Muscle layer of colon (tissue), 2 donors: ENCODE data around the gene HSPG2.

Experiments used
- H3K27ac ChIP-seq: one replicate; pipeline ENCODE4 v1.7.0; 2013; ENCODE audit warnings: low read depth, mild to moderate bottlenecking, low read length, moderate library complexity
- H3K27me3 ChIP-seq, 2 donors: one replicate each; pipeline ENCODE4 v1.7.0; 2013; ENCODE audit warnings: low read length in 2 of 2, mild to moderate bottlenecking in 2 of 2; ENCODE audit not compliant: insufficient read depth in 2 of 2, control insufficient read depth in 1 of 2
- H3K36me3 ChIP-seq: one replicate; pipeline ENCODE4 v1.7.0; 2013; ENCODE audit warnings: mild to moderate bottlenecking, low read length; ENCODE audit not compliant: insufficient read depth
- H3K4me1 ChIP-seq: one replicate; pipeline ENCODE4 v1.7.0; 2013; ENCODE audit warnings: mild to moderate bottlenecking, low read length; ENCODE audit not compliant: insufficient read depth
- H3K4me3 ChIP-seq, 2 donors: one replicate each; pipeline ENCODE4 v1.7.0; 2013; ENCODE audit warnings: low read length in 2 of 2, low read depth in 1 of 2, mild to moderate bottlenecking in 1 of 2, moderate library complexity in 1 of 2
- H3K9ac ChIP-seq: one replicate; pipeline ENCODE4 v1.7.0; 2013; ENCODE audit warnings: low read length
- H3K9me3 ChIP-seq: one replicate; pipeline ENCODE4 v1.7.0; 2013; ENCODE audit warnings: mild to moderate bottlenecking, low read length
- donor health status: abdominal sarcoma.
- donor health status: Adenocarcinoma of cecum.

Gene HSPG2

DNA sequence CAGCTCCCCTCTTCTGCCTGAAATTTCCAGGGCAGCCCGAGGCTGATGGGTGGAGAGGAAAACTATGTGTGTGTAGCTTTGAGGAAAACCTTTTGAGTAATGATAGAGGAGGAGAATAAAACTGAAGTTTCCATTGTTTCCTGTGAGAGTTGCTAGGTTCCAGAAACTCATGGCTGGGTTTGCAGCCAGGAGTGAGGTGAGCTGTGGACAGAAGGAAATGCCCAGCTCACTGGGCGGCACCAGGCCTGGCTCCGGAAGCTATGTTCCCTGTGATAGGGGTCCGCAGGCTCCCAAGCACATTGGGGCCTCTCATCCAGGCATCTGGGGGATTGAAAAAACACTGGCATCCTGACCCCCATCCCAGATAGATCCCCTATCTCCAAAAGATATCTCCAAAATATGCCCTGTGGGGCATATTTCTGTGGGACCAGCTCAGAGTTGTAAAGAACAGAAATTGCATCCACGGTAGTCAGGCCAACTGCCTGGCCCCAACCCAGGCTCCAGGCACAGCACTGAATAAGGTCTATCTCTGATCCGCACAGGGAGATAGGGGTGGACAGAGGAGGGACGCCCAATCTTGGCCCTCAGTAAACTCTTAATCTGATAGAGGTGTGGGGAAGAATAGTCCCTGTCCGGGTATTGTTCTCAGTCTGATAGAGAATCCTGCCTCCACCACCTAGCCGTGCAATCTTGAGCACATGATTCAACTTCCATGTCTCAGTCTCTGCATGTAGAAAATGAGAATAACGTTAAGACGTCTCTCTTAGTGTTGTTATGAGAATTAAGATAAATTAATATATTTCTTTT lies 1.8 kb upstream of the HSPG2 start:
- Histone ChIP-seq H3K27ac (peak overlapping the region; percentile 83), H3K4me1 (peaks cover 57% of the 10 kb centered on the region), H3K9ac (peak overlapping the region; percentile 77), H3K4me3 (no peak overlapping the region), H3K9me3 (no peaks in the 10 kb centered on the region), H3K36me3 (no peaks in the 10 kb centered on the region), H3K27me3 (no peaks in the 10 kb centered on the region)

DNA sequence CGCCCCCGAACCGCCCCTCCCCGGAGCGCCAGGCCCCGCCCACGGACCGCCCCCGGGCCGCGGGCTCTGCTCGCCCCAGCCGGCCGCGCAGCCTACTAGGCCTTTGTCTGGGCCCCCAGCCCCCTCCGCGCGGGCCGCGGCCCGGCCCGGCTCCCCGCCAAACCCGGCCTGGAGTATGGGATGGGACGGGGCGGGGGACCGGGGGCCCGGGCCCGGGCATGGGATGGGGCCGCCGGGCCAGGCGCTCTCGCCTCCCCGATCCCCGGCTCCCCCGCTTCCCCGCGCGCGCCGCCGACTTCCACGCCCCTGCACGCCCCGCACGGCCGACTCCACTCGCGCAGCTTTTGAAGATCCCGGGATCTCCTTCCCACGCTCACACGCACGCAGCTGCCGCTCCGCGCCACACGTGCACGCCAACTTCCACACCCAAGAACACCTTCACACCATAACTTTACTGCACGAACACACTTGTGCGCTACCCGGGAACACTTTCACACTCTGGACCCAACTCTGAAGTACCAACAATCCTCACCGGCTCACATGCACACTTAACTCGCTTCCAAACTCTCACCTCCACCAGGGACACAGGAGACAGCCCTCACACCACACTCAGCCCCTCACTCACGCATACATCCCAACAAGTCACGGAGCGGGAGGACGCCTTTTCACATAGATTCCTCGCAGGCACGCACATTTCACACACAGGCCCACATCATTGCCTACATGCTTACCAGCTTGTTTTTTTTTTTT lies 437 bp upstream of the HSPG2 start:
- H3K36me3 ChIP-seq: no peaks in the 10 kb centered on the region
- H3K9me3 ChIP-seq: no peaks in the 10 kb centered on the region
- peak overlapping the region; percentile 5 for H3K9ac ChIP-seq
- H3K27ac ChIP-seq: peak overlapping the region; percentile 83
- peak overlapping the region; percentile 41 to 45 for H3K4me3 ChIP-seq
- H3K27me3 ChIP-seq: no peaks in the 10 kb centered on the region
- H3K4me1 ChIP-seq: peaks cover 61% of the 10 kb centered on the region

DNA sequence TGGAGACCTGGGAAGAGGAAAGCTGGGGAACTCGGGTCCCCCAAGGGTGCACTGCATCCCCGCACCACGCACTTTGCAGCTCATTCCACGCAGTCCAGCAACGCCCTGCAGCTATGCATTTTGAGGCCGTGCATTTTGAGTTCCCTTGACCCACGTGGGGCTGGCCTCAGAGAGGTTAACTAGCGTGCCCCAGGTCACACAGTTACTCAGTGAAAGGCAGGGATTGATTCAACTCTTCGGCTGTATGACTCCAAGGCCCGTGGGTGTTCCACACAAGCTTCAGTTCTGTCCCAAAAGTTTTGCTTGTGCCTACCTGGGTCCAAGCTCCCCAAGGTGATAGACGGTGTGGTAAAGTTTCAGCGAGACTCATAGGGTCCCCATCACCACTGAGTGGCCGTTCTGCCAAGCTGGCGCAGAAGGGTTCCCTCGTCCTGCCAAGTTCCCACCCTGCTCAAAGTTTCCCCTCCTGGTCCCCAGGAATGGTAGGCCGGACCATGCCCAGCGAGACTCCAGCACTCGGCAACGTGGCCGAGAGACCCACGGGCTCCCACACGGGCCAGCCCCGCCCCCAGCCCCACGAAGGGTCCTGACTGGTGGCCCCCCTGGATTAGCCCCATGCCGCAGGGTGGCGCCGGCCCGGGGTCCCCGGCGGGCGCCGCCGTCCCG lies 611 bp downstream of the HSPG2 start:
- Histone ChIP-seq H3K9me3 (no peaks in the 10 kb centered on the region), H3K9ac (peak overlapping the region; percentile 95), H3K27ac (peak overlapping the region; percentile 96), H3K4me1 (peaks cover 62% of the 10 kb centered on the region), H3K27me3 (no peaks in the 10 kb centered on the region), H3K4me3 (peak overlapping the region; percentile 81 to 98), H3K36me3 (no peaks in the 10 kb centered on the region)

DNA sequence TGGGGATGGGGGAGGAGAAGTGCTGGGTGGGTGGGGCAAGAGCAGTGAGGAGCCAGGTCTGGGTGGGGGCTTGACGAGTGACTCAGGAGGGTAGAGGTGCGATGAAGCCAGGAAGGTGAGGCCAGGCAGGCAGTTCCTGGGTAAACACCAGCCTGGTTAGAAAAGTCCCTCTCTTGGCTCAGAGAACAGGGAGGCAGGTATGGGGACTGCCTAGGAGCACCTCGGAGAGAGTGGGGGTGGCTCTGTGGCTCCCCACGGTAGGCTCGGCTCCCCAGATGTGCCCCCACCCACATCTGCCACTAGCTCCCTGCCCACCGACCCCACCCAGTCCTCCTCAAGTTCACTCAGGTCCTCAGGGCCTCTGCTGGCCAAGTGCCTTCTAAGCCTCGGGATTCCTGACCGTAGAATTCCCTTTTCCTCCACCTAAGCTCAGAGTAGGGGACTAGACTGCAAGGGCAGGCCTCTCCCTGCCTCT lies 1.2 kb downstream of the HSPG2 start:
- Histone ChIP-seq H3K27ac (peak overlapping the region; percentile 96), H3K4me1 (peaks cover 65% of the 10 kb centered on the region), H3K9me3 (no peaks in the 10 kb centered on the region), H3K27me3 (no peaks in the 10 kb centered on the region), H3K36me3 (no peaks in the 10 kb centered on the region), H3K9ac (peak overlapping the region; percentile 95), H3K4me3 (peak overlapping the region; percentile 81 to 98)

DNA sequence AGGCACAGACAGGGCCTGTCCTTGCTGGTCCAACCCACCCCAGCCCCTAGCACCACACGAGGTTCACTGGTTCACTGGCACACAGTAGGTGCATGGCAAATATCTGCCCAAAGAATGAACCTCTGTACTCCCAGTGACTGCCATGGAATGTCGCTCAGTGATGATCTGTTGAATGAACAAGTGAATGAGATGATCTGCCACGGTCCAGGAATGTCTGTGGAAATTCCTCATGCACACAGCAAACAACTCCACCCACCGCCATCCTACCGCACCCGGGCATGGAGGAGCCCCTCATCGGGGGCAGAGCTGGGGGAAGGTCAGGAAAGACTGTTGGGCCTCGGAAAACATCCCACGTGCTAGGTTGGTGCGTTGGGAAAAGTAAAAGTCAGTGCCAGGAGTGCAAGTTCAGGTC lies 1.7 kb downstream of the HSPG2 start:
- Histone ChIP-seq H3K27me3 (no peaks in the 10 kb centered on the region), H3K9ac (peak overlapping the region; percentile 95), H3K9me3 (no peaks in the 10 kb centered on the region), H3K36me3 (no peaks in the 10 kb centered on the region), H3K4me1 (peaks cover 68% of the 10 kb centered on the region), H3K27ac (peak overlapping the region; percentile 96), H3K4me3 (peak overlapping the region; percentile 81 to 98)

DNA sequence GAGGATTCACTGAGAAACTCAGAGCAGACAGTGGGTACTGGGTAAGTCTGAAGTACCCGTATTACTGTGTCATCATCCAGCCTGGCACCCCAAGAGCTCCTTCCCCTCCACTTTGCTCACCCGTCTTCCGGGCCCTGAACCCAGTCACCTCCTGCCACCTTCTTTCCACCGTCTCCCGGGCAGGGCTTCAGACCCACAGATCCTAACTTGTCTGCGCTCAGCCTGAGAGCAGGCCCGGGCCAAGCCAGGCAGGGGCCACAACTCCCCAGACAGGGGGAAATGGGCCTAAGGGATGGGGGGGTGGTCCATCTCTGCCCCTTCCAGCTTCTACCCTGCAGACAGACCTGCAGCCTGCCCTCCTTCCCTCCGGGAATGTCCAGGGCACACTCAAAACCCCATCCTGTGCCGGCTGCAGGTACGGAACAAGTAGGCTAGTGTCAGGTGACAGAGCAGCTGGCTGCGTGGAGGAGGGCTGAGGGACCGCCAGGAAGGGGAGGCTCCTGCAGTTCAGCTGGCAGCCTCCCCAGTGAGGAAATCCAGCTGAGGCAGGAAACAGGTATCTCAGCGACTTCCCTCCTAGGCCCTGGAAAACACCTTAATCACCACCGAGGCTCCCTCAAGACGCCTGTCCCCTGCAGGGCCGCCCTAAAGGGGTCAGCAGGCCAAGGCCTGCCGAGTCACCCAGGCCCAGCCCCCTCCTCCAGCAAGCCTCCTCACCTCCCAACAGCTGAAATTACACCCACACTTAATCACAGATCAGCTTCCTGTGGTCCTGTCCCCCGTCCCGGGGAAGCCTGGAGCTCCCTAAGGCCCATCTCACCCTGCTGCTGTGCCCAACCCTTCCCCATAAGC lies 3.5 kb downstream of the HSPG2 start:
- no peaks in the 10 kb centered on the region for H3K27me3 ChIP-seq
- no peaks in the 10 kb centered on the region for H3K9me3 ChIP-seq
- peak overlapping the region; percentile 96 for H3K27ac ChIP-seq
- peaks cover 65% of the 10 kb centered on the region for H3K4me1 ChIP-seq
- peaks cover 10% of the 10 kb centered on the region for H3K36me3 ChIP-seq
- H3K4me3 ChIP-seq: peak overlapping the region; percentile 25 to 64
- peak overlapping the region; percentile 95 for H3K9ac ChIP-seq

DNA sequence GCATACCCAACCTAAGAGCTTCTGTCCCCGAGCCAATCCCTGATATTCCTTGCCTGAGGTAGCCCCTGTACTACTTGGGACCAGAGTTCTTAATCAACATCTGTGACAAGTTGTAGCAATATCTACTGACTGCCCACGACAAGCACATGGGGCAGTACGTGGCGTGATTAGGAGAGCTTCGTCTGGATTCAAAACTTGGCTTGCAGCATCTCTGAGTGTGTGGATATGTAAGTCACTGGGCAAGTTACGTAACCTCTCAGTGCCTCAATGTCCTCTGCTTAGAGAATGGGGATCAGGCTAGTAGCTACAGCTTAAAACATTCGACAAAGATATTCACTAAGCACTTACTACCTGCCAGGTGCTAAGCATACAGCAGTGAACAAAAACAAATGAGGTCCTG lies 5.0 kb downstream of the HSPG2 start:
- Histone ChIP-seq H3K4me3 (peak overlapping the region; percentile 0 to 14), H3K36me3 (peaks cover 10% of the 10 kb centered on the region), H3K27ac (peak overlapping the region; percentile 96), H3K27me3 (no peaks in the 10 kb centered on the region), H3K4me1 (peaks cover 71% of the 10 kb centered on the region), H3K9me3 (no peaks in the 10 kb centered on the region), H3K9ac (peak overlapping the region; percentile 95)

DNA sequence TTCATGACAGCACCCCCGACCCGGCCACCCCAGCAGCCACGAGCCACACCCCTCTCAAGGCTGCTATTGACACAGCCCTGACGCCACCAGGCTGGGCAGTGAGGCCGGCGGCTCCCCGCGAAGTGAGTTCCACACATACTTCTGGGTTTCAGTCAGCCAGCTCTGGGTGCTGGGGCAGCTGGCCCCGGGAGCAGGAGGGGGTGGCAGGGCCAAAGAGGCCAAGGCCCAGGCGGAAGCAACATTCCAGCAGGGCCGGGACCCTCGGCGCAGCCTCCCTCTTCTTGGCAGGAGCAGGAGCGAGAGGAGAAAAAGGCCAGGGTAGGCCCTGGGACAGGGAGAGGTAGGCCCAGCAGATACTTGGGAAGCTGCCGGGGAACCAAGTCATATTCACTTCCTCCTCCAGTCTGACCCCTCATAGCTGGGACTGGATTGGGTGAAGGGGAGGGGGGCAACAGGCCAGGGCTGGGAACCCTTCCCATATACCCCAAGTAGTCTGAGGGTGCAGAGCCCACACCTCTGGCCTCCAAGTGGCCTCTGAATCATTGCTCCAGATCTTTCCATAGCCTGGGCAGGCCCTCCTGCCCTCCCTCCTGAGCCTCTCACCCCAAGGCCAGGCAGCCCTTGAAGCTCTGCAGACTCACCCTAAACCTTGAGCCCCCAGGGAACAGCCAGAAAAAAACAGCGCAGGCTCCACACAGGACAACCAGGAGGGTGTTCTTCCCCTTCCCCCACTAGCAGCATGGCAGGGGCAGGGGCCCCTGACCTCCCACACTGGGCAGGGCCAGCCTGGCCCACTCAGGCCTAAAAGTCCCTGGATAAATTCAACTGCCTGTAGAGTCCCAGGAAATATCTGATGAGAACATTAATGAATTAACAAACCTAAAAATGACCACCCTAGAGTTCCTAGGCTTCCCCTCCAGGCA lies 5.7 kb downstream of the HSPG2 start:
- H3K27me3 ChIP-seq: no peaks in the 10 kb centered on the region
- peak overlapping the region; percentile 0 to 14 for H3K4me3 ChIP-seq
- H3K36me3 ChIP-seq: peaks cover 10% of the 10 kb centered on the region
- H3K9ac ChIP-seq: peak overlapping the region; percentile 95
- H3K4me1 ChIP-seq: peaks cover 78% of the 10 kb centered on the region
- no peaks in the 10 kb centered on the region for H3K9me3 ChIP-seq
- H3K27ac ChIP-seq: peak overlapping the region; percentile 96

DNA sequence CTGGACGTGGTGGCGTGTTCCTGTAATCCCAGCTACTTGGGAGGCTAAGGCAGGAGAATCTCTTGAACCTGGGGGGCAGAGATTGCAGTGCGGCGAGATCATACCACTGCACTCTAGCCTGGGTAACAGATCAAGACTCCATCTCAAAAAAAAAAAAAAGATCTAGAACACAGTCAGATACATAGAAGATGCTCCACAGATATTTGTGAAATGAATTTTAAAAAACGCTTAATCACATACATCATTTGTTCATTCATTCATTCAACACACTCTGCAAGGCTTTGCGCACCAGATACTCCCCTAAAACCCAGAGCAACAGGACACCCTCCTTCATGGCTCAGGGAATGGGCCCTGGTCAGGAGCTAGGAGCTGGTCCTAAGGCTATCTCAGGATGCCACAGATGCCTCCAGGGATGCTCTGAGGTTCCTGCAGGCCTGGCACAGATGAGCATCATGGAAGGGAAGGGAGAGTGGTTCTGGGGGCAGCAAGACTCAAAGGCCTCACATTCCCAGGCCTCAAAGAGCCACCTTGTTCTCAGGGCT lies 6.4 kb downstream of the HSPG2 start:
- H3K9me3 ChIP-seq: no peaks in the 10 kb centered on the region
- peak overlapping the region in 1 of 2 donors; percentile 14 for H3K4me3 ChIP-seq
- H3K36me3 ChIP-seq: peaks cover 10% of the 10 kb centered on the region
- H3K9ac ChIP-seq: peak overlapping the region; percentile 95
- H3K27me3 ChIP-seq: no peaks in the 10 kb centered on the region
- H3K27ac ChIP-seq: peak overlapping the region; percentile 96
- peaks cover 85% of the 10 kb centered on the region for H3K4me1 ChIP-seq

DNA sequence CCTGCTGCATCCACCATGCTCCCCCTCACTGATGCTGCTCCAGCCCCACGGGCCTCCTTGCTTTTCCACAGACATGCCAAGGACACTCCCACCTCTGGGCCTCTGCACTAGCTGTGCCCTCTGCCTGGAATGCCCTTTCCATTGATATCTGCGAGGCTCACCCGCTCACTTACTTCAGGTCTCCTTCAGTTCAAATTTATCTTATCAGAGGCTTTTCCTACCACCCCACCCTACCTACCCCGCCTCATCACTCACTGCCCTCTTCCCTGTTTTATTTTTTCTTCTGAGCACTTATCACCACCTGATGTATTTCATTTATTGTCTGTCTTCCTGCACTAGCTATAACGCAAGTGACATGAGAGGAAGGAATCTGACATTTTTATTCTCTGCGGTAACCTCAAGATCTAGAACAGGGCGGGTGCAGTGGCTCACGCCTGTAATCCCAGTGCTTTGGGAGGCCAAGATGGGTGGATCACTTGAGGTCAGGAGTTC lies 7.0 kb downstream of the HSPG2 start:
- H3K9ac ChIP-seq: no peak overlapping the region
- H3K4me3 ChIP-seq: no peak overlapping the region
- peaks cover 85% of the 10 kb centered on the region for H3K4me1 ChIP-seq
- peaks cover 10% of the 10 kb centered on the region for H3K36me3 ChIP-seq
- peak overlapping the region; percentile 96 for H3K27ac ChIP-seq
- no peaks in the 10 kb centered on the region for H3K9me3 ChIP-seq
- no peaks in the 10 kb centered on the region for H3K27me3 ChIP-seq
